ENCODE results near the gene FAM43A. TPM values are rescaled to one million over a fixed set of nuclear protein-coding genes. Genes with fewer than 3 reads are reported as not detected.

The FAM43A gene
- total RNA-seq, 2 experiments from 2014 or later, result 7.5 to 21.6 TPM

DNA sequence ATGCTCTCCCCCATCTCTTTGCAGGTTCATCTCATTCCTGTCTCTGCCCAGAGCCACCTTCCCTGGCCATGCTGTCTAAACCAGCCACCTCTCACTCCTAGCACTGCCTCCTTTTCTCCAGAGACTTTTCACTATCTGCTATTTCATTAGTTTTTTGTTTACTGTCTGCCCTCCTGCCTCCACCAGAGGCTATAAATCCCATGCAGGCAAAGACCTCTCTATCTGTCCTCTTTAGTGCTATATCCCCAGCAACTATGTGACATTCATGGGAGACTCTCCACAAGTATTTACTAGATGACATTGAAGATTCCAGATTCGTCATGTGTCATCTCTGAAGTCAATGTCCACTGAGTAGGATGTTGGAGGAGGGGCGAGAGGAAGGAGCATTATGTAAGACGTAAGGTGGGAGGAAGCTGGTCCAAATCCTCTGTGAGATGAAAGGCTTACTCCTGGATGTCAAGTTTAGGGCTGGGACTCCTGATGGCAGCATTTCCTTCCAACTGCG, 3.4 kb upstream of the FAM43A start:
- Histone ChIP-seq H3K4me3 (ENCODE audit: low read depth, low read length, poor library complexity, severe bottlenecking) (no peak overlapping the region), H3K9me3 (ENCODE audit: low read length) (no peaks in the 10 kb centered on the region), H2AFZ (ENCODE audit: low read length) (peak overlapping the region; percentile 34; the same call in 1 of the 2 replicates), H4K20me1 (ENCODE audit: insufficient read depth, low read length) (no peaks in the 10 kb centered on the region), H3K36me3 (ENCODE audit: insufficient read depth, low read length) (no peaks in the 10 kb centered on the region), H3K9me2 (ENCODE audit: insufficient read depth, low read length) (no peaks in the 10 kb centered on the region), H3K27ac (ENCODE audit: low read depth, low read length, poor library complexity, severe bottlenecking) (no peak overlapping the region), H3K4me1 (ENCODE audit: insufficient read depth, low read length, poor library complexity, severe bottlenecking) (peaks cover 34% of the 10 kb centered on the region), H3K4me2 (ENCODE audit: low read length) (no peak overlapping the region), H3K79me2 (ENCODE audit: insufficient read depth, low read depth, low read length) (no peaks in the 10 kb centered on the region)
- BruUV-seq (replicated peaks), result no TSS peak
- POLR2A ChIA-PET, result interaction anchor here (0.6 to 2.4 kb wide), 5 partner anchors 9 to 577 kb away, joined by 3 to 10 read pairs (median 3); partner anchors contain the start of gene LSG1
- CTCF ChIA-PET (ENCODE audit: unreplicated experiment), result interaction anchor here (0.6 to 1.4 kb wide), 11 partner anchors 9 to 579 kb away, joined by 3 to 5 read pairs (median 3); no protein-coding TSS in a partner anchor
- TF ChIP-seq, protein P1, sequence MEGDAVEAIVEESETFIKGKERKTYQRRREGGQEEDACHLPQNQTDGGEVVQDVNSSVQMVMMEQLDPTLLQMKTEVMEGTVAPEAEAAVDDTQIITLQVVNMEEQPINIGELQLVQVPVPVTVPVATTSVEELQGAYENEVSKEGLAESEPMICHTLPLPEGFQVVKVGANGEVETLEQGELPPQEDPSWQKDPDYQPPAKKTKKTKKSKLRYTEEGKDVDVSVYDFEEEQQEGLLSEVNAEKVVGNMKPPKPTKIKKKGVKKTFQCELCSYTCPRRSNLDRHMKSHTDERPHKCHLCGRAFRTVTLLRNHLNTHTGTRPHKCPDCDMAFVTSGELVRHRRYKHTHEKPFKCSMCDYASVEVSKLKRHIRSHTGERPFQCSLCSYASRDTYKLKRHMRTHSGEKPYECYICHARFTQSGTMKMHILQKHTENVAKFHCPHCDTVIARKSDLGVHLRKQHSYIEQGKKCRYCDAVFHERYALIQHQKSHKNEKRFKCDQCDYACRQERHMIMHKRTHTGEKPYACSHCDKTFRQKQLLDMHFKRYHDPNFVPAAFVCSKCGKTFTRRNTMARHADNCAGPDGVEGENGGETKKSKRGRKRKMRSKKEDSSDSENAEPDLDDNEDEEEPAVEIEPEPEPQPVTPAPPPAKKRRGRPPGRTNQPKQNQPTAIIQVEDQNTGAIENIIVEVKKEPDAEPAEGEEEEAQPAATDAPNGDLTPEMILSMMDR (conservative IDR thresholded peaks at IDR 0.05; ENCODE audit: low read length), result no peak
- no peak for TF ChIP-seq EZH2phosphoT487 (IDR thresholded peaks at IDR 0.05; ENCODE audit: borderline replicate concordance, low read depth, low read length)
- no peak for DNase-seq (ENCODE audit: low spot score)
- intact Hi-C loops (cut with micrococcal nuclease; ENCODE audit: unreplicated experiment), result loop anchor here (1.0 to 10.0 kb wide), 5 partner anchors 193 to 578 kb away; no protein-coding TSS in a partner anchor

DNA sequence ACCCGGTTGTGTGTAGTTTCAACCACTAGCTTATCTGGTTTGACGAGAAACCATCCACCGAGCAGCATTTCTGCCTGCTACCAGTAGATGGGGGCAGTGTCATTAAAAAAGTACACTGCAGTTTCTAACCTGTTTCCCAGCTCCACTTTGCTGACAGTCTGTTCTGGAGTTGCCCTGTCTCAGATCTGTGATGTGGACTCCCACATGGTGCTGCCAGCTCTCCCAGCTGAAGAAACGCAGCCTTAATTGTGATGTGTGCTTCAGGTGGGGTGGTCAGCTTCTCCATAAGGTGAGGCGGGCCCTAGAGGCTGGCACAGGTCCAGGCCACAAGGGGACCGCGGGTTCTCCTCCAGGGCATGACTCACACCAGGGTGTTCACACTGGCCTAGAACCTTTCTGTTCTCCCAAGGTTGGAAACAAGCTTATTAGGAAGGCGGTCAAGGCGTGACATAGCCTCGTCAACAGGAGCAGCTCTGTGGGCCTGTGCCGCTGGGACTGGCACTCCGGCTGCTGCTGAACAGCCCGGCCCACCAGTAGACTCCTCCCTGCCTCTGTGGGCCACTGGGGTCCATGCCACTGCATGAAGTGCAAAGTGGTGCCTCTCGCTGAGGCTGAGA, 2.9 kb upstream of the FAM43A start:
- no peak for TF ChIP-seq EZH2phosphoT487 (IDR thresholded peaks at IDR 0.05; ENCODE audit: borderline replicate concordance, low read depth, low read length)
- TF ChIP-seq, protein P1 (conservative IDR thresholded peaks at IDR 0.05; ENCODE audit: low read length), result peak; percentile 96
- Histone ChIP-seq H3K9me3 (ENCODE audit: low read length) (no peaks in the 10 kb centered on the region), H3K36me3 (ENCODE audit: insufficient read depth, low read length) (no peaks in the 10 kb centered on the region), H3K4me2 (ENCODE audit: low read length) (no peak overlapping the region), H4K20me1 (ENCODE audit: insufficient read depth, low read length) (no peaks in the 10 kb centered on the region), H2AFZ (ENCODE audit: low read length) (peak overlapping the region; percentile 34; the same call in 1 of the 2 replicates), H3K4me3 (ENCODE audit: low read depth, low read length, poor library complexity, severe bottlenecking) (no peak overlapping the region), H3K27ac (ENCODE audit: low read depth, low read length, poor library complexity, severe bottlenecking) (no peak overlapping the region), H3K79me2 (ENCODE audit: insufficient read depth, low read depth, low read length) (no peaks in the 10 kb centered on the region), H3K4me1 (ENCODE audit: insufficient read depth, low read length, poor library complexity, severe bottlenecking) (peaks cover 37% of the 10 kb centered on the region), H3K9me2 (ENCODE audit: insufficient read depth, low read length) (no peaks in the 10 kb centered on the region)
- ChIA-PET CTCF (ENCODE audit: unreplicated experiment) (interaction anchor here (0.6 to 1.4 kb wide), 11 partner anchors 8 to 578 kb away, joined by 3 to 5 read pairs (median 3); no protein-coding TSS in a partner anchor), POLR2A (interaction anchor here (0.6 to 2.4 kb wide), 7 partner anchors 8 to 576 kb away, joined by 3 to 10 read pairs (median 3); partner anchors contain the start of gene LSG1)
- intact Hi-C loops (cut with micrococcal nuclease; ENCODE audit: unreplicated experiment), result loop anchor here (1.0 to 10.0 kb wide), 5 partner anchors 192 to 577 kb away; no protein-coding TSS in a partner anchor
- peak; percentile 89 for DNase-seq (ENCODE audit: low spot score)
- no TSS peak for BruUV-seq (replicated peaks)

All from OCI-LY7 (cell line).